ENCODE results near the gene MYH14. TPM values are rescaled to one million over a fixed set of nuclear protein-coding genes. Genes with fewer than 3 reads are reported as not detected.

The MYH14 gene
- total RNA-seq, 1 donor from 2014 or later = 1.6 TPM

DNA sequence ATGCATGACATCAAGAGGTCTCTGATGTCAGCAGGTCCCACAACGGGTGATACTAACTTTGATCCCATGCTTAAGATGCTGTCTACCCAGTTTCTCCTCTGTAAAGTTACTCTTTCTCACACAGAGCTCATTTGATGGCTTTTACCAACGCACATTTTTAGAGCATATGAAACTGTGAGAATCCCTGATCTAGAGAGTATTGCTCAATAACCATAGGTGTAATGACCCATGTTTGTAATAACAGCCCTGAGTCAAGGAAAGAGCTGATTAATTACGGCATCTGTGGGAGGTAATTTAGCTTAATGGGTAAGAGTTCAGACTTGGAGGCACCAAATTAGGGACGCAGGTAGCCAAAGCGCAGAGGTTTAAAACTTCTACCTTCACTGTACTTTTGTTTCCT is 22.3 kb upstream of the MYH14 start:
- Mint-ChIP-seq H3K4me3 (no peak overlapping the region), H3K36me3 (no peaks in the 10 kb centered on the region), H3K27me3 (ENCODE audit: insufficient read depth, low read depth) (peaks cover 2% of the 10 kb centered on the region), H3K4me1 (peaks cover 15% of the 10 kb centered on the region), H3K9me3 (no peaks in the 10 kb centered on the region), H3K27ac (no peak overlapping the region)
- H2AFZ ChIP-seq (replicated peaks) = no peak overlapping the region
- H3K4me1 ChIP-seq = no peaks in the 10 kb centered on the region
- H3K9me3 ChIP-seq (ENCODE audit: low read depth) = no peaks in the 10 kb centered on the region
- H3K9ac ChIP-seq = no peak overlapping the region
- no peak overlapping the region for H3K4me3 ChIP-seq
- H3K27ac ChIP-seq = no peak overlapping the region
- H4K20me1 ChIP-seq (ENCODE audit: low read depth) = no peaks in the 10 kb centered on the region
- no peaks in the 10 kb centered on the region for H3K79me2 ChIP-seq (ENCODE audit: low read depth)
- no peak for DNase-seq (ENCODE audit: low spot score)
- H3K36me3 ChIP-seq = no peaks in the 10 kb centered on the region
- TF ChIP-seq, protein P1, sequence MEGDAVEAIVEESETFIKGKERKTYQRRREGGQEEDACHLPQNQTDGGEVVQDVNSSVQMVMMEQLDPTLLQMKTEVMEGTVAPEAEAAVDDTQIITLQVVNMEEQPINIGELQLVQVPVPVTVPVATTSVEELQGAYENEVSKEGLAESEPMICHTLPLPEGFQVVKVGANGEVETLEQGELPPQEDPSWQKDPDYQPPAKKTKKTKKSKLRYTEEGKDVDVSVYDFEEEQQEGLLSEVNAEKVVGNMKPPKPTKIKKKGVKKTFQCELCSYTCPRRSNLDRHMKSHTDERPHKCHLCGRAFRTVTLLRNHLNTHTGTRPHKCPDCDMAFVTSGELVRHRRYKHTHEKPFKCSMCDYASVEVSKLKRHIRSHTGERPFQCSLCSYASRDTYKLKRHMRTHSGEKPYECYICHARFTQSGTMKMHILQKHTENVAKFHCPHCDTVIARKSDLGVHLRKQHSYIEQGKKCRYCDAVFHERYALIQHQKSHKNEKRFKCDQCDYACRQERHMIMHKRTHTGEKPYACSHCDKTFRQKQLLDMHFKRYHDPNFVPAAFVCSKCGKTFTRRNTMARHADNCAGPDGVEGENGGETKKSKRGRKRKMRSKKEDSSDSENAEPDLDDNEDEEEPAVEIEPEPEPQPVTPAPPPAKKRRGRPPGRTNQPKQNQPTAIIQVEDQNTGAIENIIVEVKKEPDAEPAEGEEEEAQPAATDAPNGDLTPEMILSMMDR (IDR thresholded peaks at IDR 0.05) = no peak
- no peak for TF ChIP-seq EZH2phosphoT487 (IDR thresholded peaks at IDR 0.05)
- TF ChIP-seq EZH2 (IDR thresholded peaks at IDR 0.05) = no peak
- H3F3A ChIP-seq (ENCODE audit: low read depth) = no peaks in the 10 kb centered on the region
- no peaks in the 10 kb centered on the region for H3K27me3 ChIP-seq
- no peak overlapping the region for H3K4me2 ChIP-seq

DNA sequence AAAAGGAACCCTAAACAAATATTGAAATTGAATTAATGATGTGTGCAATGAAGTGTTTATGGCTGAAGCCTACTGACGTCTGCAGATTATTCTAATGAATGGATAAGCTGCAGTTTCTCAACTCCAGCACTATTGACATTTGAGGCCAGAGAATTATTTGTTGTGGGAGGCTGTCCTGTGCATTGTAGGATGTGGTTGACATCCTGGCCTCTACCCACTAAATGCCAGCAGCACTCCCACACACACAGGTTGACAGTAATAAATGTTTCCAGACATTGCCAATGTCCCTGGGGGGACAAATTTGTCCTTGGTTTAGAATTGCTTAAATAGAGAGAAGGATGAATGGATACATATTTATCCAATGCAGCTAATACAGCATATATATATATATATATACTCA is 19.2 kb upstream of the MYH14 start:
- peaks cover 3% of the 10 kb centered on the region for H3K9me3 Mint-ChIP-seq

GRCh38 chr19:50187937-50188336 is 15.5 kb upstream of the MYH14 start:
- H3K9ac ChIP-seq = no peak overlapping the region
- H3K9me3 Mint-ChIP-seq = peaks cover 3% of the 10 kb centered on the region
- H4K20me1 ChIP-seq (ENCODE audit: low read depth) = no peaks in the 10 kb centered on the region
- no peaks in the 10 kb centered on the region for H3K27me3 ChIP-seq
- no peak for DNase-seq (ENCODE audit: low spot score)
- TF ChIP-seq EZH2 (IDR thresholded peaks at IDR 0.05) (no peak), EZH2phosphoT487 (IDR thresholded peaks at IDR 0.05) (no peak)
- TF ChIP-seq, protein P1 (IDR thresholded peaks at IDR 0.05) = no peak
- H3K4me3 Mint-ChIP-seq = no peak overlapping the region
- no peaks in the 10 kb centered on the region for H3K9me3 ChIP-seq (ENCODE audit: low read depth)
- no peak overlapping the region for H3K4me3 ChIP-seq
- no peak overlapping the region for H3K4me2 ChIP-seq
- H3K4me1 Mint-ChIP-seq = no peaks in the 10 kb centered on the region
- H2AFZ ChIP-seq (replicated peaks) = no peak overlapping the region
- no peaks in the 10 kb centered on the region for H3K79me2 ChIP-seq (ENCODE audit: low read depth)
- no peaks in the 10 kb centered on the region for H3K36me3 ChIP-seq
- H3K27me3 Mint-ChIP-seq (ENCODE audit: insufficient read depth, low read depth) = peaks cover 10% of the 10 kb centered on the region
- H3K27ac ChIP-seq = no peak overlapping the region
- no peaks in the 10 kb centered on the region for H3K4me1 ChIP-seq
- no peaks in the 10 kb centered on the region for H3K36me3 Mint-ChIP-seq
- H3K27ac Mint-ChIP-seq = no peak overlapping the region
- H3F3A ChIP-seq (ENCODE audit: low read depth) = no peaks in the 10 kb centered on the region

More for the DNA sequence above, 19.2 kb upstream of the MYH14 start:
- H3K36me3 Mint-ChIP-seq = no peaks in the 10 kb centered on the region
- peaks cover 4% of the 10 kb centered on the region for H3K27me3 Mint-ChIP-seq (ENCODE audit: insufficient read depth, low read depth)
- DNase-seq (ENCODE audit: low spot score) = no peak
- Histone ChIP-seq H3K27me3 (no peaks in the 10 kb centered on the region), H3K27ac (no peak overlapping the region), H2AFZ (replicated peaks) (no peak overlapping the region), H4K20me1 (ENCODE audit: low read depth) (no peaks in the 10 kb centered on the region), H3K9me3 (ENCODE audit: low read depth) (no peaks in the 10 kb centered on the region), H3K9ac (no peak overlapping the region), H3K4me3 (no peak overlapping the region), H3F3A (ENCODE audit: low read depth) (no peaks in the 10 kb centered on the region), H3K4me2 (no peak overlapping the region), H3K36me3 (no peaks in the 10 kb centered on the region), H3K4me1 (no peaks in the 10 kb centered on the region), H3K79me2 (ENCODE audit: low read depth) (no peaks in the 10 kb centered on the region)
- no peak overlapping the region for H3K27ac Mint-ChIP-seq
- no peak overlapping the region for H3K4me3 Mint-ChIP-seq
- H3K4me1 Mint-ChIP-seq = peaks cover 3% of the 10 kb centered on the region
- no peak for TF ChIP-seq EZH2 (IDR thresholded peaks at IDR 0.05)
- no peak for TF ChIP-seq EZH2phosphoT487 (IDR thresholded peaks at IDR 0.05)
- TF ChIP-seq, protein P1 (IDR thresholded peaks at IDR 0.05) = no peak

Data from neural progenitor cell (in vitro differentiated cells).